Calu3 (cell line): ENCODE measurements around the gene PSTPIP2. TPM values are rescaled to one million over a fixed set of nuclear protein-coding genes. Genes with fewer than 3 reads are reported as not detected.

ENCODE experiments used
- BruUV-seq: library from RNA; stranded (reverse); fragments of 400-500 nt; replicated peaks from 2 replicates; lab custom pipeline; 2021; lab: Mats Ljungman, UMichigan
- CTCF ChIA-PET: fragments of 300-600 bp; sonication (Branson Sonifier 250); formaldehyde crosslinking; loops from one replicate; lab custom pipeline; 2022; ENCODE audit warnings: antibody characterized with exemption; lab: Charles Lee
- DNase-seq: peaks from one replicate; pipeline ENCODE4 v3.0.0; 2022
- H3K27ac Mint-ChIP-seq: one replicate; pipeline ENCODE4 v1.8.0; 2022; ENCODE audit warnings: mixed read lengths; ENCODE audit not compliant: unreplicated experiment
- H3K27me3 Mint-ChIP-seq: one replicate; pipeline ENCODE4 v1.8.0; 2022; ENCODE audit warnings: mixed read lengths; ENCODE audit not compliant: unreplicated experiment
- H3K36me3 Mint-ChIP-seq: one replicate; pipeline ENCODE4 v1.8.0; 2022; ENCODE audit warnings: mild to moderate bottlenecking, moderate library complexity, mixed read lengths; ENCODE audit not compliant: insufficient read depth, unreplicated experiment
- H3K4me1 Mint-ChIP-seq: one replicate; pipeline ENCODE4 v1.8.0; 2022; ENCODE audit warnings: mild to moderate bottlenecking, low read depth, mixed read lengths; ENCODE audit not compliant: unreplicated experiment
- H3K4me3 Mint-ChIP-seq: one replicate; pipeline ENCODE4 v1.8.0; 2022; ENCODE audit warnings: mild to moderate bottlenecking, low read depth, moderate library complexity, mixed read lengths; ENCODE audit not compliant: unreplicated experiment
- H3K9me3 Mint-ChIP-seq: one replicate; pipeline ENCODE4 v1.8.0; 2022; ENCODE audit warnings: low read depth, mixed read lengths; ENCODE audit not compliant: unreplicated experiment
- intact Hi-C: fragments of 100-400 bp; cut with micrococcal nuclease; formaldehyde crosslinking; loops from one replicate; pipeline ENCODE4 v1.10.0; 2022; ENCODE audit not compliant: unreplicated experiment
- total RNA-seq: library from RNA; stranded (reverse); gene quantifications from 2 replicates; pipeline ENCODE4 v1.2.3, GENCODE V29; 2022
- TF ChIP-seq, protein P1 (sequence below): fragments of 200-600 bp; IDR thresholded peaks from one replicate; pipeline ENCODE4 v1.8.0; 2022; ENCODE audit warnings: antibody characterized with exemption; ENCODE audit not compliant: unreplicated experiment

The PSTPIP2 gene
- total RNA-seq, 1 experiment from 2014 or later: 2.6 TPM

- CTCF ChIA-PET: interaction anchor here (1.4 kb wide), 1 partner anchor 63 kb away, joined by 4 read pairs; no protein-coding TSS in a partner anchor
These were observed 61.4 kb downstream of the PSTPIP2 start for GRCh38 chr18:46010676-46011075.

GRCh38 chr18:46010050-46010449, 62.0 kb downstream of the PSTPIP2 start:
- H3K9me3 Mint-ChIP-seq: no peaks in the 10 kb centered on the region
- TF ChIP-seq, protein P1, sequence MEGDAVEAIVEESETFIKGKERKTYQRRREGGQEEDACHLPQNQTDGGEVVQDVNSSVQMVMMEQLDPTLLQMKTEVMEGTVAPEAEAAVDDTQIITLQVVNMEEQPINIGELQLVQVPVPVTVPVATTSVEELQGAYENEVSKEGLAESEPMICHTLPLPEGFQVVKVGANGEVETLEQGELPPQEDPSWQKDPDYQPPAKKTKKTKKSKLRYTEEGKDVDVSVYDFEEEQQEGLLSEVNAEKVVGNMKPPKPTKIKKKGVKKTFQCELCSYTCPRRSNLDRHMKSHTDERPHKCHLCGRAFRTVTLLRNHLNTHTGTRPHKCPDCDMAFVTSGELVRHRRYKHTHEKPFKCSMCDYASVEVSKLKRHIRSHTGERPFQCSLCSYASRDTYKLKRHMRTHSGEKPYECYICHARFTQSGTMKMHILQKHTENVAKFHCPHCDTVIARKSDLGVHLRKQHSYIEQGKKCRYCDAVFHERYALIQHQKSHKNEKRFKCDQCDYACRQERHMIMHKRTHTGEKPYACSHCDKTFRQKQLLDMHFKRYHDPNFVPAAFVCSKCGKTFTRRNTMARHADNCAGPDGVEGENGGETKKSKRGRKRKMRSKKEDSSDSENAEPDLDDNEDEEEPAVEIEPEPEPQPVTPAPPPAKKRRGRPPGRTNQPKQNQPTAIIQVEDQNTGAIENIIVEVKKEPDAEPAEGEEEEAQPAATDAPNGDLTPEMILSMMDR: no peak
- H3K4me3 Mint-ChIP-seq: no peak overlapping the region
- no TSS peak for BruUV-seq
- no peak overlapping the region for H3K27ac Mint-ChIP-seq
- H3K27me3 Mint-ChIP-seq: peaks cover 10% of the 10 kb centered on the region
- DNase-seq: no peak
- CTCF ChIA-PET: interaction anchor here (1.4 kb wide), 1 partner anchor 64 kb away, joined by 4 read pairs; no protein-coding TSS in a partner anchor
- no peaks in the 10 kb centered on the region for H3K4me1 Mint-ChIP-seq
- intact Hi-C loops: no loop called here
- no peaks in the 10 kb centered on the region for H3K36me3 Mint-ChIP-seq

More at GRCh38 chr18:46010676-46011075, 61.4 kb downstream of the PSTPIP2 start:
- Mint-ChIP-seq H3K36me3 (no peaks in the 10 kb centered on the region), H3K27me3 (peaks cover 10% of the 10 kb centered on the region), H3K9me3 (no peaks in the 10 kb centered on the region), H3K4me1 (no peaks in the 10 kb centered on the region), H3K27ac (no peak overlapping the region), H3K4me3 (no peak overlapping the region)
- no TSS peak for BruUV-seq
- DNase-seq: no peak
- TF ChIP-seq, protein P1: no peak
- intact Hi-C loops: no loop called here

DNA sequence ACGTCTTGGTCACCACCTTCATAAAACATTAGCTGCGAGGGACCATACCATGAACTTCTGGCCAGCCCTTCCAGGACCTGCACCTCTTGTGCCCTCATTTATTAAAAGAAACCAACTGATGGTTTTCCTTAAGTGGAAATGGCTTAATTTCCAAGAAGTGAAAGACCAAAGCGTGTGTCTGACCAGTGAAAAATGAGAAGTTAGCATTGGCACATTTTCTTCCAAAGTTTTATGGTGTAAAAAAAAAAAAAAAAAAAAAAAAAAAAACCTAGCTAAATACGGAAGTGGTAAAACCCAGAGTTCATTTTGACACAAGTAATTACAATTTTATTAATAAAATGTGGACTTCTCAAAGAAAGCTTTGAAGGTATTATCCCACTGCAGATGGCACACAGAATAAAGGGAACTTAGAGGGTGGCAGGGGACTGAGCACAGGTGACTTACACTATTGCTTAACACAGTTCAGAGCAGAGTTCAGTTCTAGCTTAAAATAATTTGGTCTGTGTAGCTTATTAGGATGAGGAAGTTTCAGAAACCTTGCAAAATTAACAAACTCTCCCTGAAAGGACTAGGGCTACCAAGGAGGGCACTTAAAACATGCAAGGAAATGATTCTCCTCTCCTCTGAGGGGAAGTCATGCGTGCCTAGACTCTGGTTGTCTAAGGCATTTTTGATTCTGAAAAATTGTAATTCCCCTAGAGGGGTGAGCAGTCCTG, 62.8 kb downstream of the PSTPIP2 start:
- CTCF ChIA-PET: interaction anchor here (0.6 kb wide), 2 partner anchors 10 to 32 kb away, joined by 3 to 5 read pairs; no protein-coding TSS in a partner anchor
- H3K27me3 Mint-ChIP-seq: peaks cover 10% of the 10 kb centered on the region
- no peak overlapping the region for H3K27ac Mint-ChIP-seq
- BruUV-seq: no TSS peak
- no peaks in the 10 kb centered on the region for H3K4me1 Mint-ChIP-seq
- TF ChIP-seq, protein P1: no peak
- no peaks in the 10 kb centered on the region for H3K9me3 Mint-ChIP-seq
- intact Hi-C loops: no loop called here
- no peak for DNase-seq
- no peak overlapping the region for H3K4me3 Mint-ChIP-seq
- H3K36me3 Mint-ChIP-seq: no peaks in the 10 kb centered on the region

GRCh38 chr18:46008531-46008930, 63.5 kb downstream of the PSTPIP2 start:
- intact Hi-C loops: no loop called here
- CTCF ChIA-PET: interaction anchor here (0.6 kb wide), 1 partner anchor 32 kb away, joined by 3 read pairs; no protein-coding TSS in a partner anchor
- no peaks in the 10 kb centered on the region for H3K4me1 Mint-ChIP-seq
- TF ChIP-seq, protein P1: no peak
- no peak for DNase-seq
- H3K9me3 Mint-ChIP-seq: no peaks in the 10 kb centered on the region
- peaks cover 10% of the 10 kb centered on the region for H3K27me3 Mint-ChIP-seq
- H3K27ac Mint-ChIP-seq: no peak overlapping the region
- no peak overlapping the region for H3K4me3 Mint-ChIP-seq
- H3K36me3 Mint-ChIP-seq: no peaks in the 10 kb centered on the region
- BruUV-seq: no TSS peak
